ENCODE data around the gene OPRD1.

The OPRD1 gene

GRCh38 chr1:28887419-28887834 lies 75.5 kb downstream of the OPRD1 start:
- no peak for DNase-seq

DNA sequence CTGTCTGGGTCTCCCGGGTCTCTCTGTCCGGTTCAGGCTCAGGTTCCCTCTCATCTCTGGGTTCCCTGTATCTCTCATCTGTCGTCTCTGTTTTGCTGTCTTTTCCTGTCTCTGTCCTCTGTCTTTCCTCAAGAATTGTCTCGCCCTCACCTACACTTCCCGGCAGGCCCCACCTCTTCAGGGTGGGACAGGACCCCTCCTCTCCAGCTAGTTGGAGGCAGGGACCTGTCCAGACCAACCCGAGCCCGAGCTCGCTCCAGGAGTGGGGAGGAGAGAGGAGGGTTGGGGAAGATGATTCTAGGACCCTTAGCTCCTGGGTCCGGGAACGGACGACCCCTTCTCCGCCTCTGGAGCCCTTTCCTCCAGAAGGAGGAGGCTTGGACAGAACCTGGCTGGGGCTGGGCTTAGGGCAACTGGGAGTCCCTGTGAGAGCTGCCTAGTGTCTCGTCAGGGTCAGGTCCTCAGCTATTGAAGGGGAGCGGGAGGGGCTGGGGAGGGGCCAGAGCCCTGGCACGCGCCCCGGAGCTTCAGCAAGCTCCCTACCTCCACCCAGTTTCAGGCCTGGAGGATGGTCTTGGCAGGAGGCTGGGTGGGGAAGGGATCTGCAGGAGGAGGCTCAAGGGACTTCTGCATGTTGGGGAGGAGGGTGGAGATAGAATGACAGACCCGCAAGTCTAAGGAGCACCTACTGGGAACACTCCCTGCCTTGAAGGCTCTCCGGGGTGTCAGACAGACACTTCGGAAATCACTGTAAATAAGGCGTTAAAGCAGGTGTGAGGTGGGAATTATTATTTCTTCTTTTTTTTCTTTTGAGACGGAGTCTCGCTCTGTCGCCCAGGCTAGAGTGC lies 76.1 kb downstream of the OPRD1 start:
- no peak for DNase-seq

DNA sequence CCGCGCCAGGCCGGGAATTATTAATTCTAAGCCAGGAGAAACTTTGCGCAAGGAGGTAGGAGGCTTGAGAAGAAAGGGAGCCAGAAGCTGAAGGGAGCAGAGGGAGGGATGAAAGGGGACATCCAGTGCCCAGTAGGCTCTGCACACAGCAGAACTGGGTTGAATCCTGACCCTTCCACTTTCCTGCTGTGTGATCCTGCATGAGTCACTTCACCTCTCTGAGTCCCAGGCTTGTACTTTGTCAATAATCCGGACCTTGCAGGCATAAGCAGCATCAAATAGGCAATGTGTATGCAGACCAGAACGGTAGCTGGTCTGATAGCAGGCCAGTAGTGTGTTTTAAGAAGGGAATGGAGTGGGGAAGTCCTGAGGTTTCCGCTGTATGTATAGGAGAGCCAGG lies 76.9 kb downstream of the OPRD1 start:
- DNase-seq, result no peak

GRCh38 chr1:28889357-28889756 lies 77.4 kb downstream of the OPRD1 start:
- DNase-seq, result no peak

DNA sequence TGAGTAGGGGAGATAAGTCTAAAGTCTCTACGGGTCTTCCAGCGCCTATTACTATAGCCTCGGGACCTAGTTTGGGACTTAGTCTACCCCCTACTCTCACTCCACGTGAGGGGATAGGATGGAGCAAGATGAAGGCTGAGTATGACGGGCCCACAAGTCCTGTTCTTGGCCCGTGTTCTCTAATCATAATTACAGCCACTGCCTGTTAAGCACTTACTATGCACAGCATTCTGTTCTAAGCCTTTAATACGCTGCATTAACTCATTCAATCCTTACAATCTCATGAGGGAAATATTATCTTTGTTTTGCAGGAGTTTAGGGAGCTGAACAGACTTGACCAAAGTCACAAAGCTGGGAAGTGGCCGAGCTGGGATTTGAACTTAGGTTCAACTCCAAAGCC lies 78.5 kb downstream of the OPRD1 start:
- no peak for DNase-seq

DNA sequence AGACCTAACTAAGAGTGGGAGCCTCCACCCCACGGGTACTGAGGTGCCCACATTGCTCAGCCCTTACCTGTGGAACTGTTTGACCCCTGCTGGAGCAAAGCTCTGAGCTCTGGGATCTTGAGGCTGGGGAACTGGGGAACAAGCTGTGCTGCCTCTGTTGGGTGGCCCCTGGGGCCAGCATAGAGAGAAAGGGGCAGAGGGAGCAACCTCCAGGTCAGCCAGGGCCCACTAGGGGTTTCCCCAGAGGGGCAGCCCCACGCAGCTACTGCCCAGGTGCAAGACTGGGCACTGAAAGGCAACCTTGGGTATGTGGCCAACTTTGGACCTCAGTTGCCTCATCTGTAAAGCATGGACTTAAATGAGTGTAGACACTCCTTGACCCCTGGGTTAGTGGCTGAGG lies 78.9 kb downstream of the OPRD1 start:
- no peak for DNase-seq

DNA sequence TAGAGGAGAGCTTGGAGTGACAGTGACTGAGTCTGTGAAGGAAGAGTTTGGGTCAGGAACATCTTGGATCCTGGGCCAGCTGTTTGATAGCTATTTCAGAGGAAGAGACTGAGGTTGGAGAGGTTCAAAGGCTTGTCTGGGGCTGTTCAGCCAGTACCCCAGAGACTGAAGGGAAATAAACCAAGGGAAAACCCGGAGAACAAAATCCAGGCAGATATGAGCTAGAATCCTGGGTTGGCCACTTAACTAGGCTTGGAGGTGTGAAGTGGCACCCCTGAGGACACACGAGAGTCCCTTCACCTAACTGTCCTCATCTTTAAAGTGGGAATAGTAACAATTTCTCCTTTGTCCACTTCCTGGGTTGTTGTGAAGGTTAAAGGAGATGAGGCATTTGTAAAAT lies 79.3 kb downstream of the OPRD1 start:
- no peak for DNase-seq

GRCh38 chr1:28893403-28894102 lies 81.6 kb downstream of the OPRD1 start:
- DNase-seq, result no peak

- DNase-seq, result no peak
Measured at GRCh38 chr1:28894785-28895184, 82.8 kb downstream of the OPRD1 start.

DNA sequence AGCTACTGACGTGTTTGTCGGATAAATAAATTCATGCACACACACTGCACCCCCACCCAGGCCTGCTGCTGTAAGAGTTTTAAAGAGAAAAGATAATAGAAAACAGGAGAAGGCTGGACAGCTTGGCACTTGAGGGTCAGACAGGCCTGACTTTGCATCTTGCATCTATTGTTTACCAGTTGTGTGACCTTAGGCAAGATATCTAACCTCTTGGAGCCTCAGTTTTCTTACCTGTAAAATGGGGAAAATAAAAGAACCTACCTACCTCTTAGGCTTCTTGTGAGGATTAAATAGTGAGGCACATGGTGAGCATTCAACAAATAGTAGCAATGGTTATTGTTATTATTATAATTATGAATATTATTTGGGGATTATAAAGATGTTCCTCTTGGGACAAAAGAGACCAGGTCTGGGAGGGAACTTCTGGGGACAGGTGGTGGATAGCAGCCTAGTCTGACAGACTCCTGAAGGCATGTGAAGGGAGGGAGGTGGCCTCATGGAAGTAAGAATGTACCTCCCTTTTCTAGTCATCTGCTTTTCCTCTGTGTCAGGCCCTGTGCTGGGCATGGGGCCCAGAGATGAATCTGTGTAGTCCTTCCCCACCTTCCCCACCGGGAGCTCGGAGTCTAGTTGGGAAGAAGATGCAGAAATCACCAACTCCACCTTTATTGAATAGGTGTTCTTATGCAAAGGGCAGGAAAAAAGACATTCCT lies 84.1 kb downstream of the OPRD1 start:
- DNase-seq, result no peak

DNA sequence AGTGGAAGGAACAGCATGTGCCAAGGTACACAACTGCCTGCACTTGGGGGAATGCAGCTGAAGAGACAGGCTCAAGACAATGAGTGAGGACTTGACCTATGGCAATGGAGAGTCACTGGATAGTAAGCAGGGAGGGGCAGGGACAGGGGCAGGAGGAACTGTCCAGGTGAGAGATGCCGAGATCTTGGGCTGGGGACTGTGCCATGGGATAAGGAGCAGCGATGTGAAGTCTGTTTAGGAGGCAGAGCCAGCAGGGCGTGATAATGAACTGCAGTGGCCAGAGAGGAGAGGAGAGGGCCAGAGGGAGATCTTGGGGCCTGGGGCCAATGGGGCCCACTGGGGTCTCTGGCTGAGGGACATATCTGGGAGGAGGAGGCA lies 84.6 kb downstream of the OPRD1 start:
- no peak for DNase-seq

DNA sequence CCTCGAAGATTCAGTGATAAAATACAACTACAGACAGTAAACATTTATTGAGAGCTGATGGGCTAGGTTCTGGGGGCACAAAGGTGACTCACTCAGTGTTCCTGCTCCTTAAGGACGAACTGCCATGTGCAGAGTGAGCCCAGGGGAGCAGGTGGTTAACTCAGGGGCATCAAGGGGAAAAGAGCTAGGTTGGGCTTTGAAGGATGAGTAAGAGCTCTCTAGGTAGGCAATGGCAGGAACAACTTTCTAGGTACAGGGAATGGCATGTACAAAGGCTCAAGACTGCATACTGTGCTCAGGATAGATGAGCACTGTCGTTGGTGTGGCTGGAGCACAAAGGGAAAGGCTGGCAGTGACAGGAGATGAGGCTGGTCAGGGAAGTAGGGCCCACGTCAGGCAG lies 85.8 kb downstream of the OPRD1 start:
- no peak for DNase-seq

DNA sequence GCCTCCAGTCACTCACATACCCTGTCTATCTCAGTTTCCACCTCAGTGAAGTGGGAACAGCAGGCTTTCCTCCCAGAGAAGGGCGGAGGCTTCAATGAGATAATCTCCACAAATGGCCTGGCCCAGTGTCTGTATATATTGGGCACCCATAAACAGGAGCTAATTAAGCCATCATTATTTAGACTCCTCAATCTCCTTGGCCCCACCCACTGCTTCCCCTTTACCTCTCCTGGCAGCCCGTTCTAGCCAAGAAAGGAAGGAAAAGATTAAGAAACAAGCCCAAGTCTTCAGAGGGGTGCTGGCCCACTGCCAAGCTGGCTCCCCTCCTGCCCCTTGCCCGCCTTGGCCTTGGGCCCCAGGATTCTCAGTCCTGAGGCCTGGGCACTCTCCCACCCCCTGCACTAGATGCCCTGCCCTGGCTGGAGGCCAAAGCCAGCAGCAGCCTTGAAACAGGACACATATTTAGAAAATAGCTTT lies 86.5 kb downstream of the OPRD1 start:
- no peak for DNase-seq

DNA sequence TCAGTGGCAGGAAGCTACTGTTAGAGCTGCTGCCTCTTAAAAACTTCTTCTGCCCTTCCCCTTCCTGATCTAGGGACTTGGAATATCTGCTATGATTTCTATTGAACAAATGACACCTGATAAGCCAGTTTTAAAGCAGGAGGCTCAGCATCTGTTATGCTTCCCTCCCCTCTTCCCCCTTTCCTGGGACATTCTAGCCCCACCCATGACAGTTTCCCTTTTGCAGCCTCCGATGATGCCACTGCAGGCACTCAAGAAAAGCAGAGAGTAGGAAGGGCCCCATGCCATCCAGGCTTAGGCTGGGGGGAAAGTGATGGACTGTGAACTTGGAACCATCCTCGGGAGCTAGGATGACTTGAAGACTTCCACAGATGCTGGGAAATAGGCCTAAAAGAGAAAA lies 87.3 kb downstream of the OPRD1 start:
- no peak for DNase-seq

DNA sequence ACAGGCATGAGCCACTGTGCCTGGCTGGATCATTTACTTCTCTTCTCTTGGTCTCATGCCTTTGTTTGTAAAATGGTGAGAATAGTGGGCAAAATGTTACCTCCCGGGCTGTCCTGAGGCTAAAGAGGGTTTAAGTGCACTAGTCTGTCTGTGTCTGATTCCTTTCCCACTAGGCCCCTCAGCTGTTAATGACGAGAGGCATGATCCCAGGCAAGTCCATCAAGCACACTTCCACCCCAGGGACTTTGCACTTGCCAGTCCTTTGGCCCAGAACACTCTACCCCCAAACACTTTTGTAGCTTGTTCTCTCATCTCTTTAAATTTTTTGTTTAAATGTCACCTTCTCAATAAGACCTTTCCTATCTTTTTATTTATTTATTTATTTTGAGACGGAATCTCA lies 88.6 kb downstream of the OPRD1 start:
- no peak for DNase-seq

- DNase-seq, result no peak
Measured at GRCh38 chr1:28902738-28903137, 90.8 kb downstream of the OPRD1 start.

DNA sequence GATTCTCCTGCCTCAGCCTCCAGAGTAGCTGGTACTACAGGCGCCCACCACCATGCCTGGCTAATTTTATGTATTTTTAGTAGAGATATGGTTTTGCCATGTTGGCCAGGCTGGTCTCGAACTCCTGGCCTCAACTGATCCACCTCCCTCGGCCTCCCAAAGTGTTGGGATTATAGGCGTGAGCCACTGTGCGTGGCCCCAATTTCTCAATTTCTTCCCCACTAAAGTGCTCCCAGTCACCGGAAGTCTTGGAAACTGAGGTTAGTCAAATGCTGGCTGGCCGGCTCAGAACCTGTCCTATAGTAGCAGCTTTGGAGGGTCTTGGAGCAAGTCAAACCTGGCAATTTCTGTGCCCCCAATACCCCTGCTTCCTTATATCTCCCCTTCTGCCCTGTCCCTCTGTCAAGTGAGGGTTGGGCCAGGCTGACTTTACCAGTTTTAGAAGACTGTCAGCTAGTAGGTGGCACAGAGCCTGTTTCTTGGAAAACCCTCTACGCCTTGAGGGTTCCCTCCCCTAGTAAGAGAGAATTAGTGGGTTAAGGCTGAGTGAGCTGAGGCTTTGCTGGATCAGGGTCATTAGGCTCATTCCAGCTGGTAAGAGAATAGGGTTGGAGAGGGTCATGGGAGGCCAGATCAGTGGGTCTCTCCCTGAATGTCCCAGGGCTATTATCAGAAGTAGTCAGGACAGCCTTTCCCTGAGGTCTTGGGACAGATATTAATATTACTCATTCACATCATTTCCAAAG lies 94.1 kb downstream of the OPRD1 start:
- no peak for DNase-seq

DNA sequence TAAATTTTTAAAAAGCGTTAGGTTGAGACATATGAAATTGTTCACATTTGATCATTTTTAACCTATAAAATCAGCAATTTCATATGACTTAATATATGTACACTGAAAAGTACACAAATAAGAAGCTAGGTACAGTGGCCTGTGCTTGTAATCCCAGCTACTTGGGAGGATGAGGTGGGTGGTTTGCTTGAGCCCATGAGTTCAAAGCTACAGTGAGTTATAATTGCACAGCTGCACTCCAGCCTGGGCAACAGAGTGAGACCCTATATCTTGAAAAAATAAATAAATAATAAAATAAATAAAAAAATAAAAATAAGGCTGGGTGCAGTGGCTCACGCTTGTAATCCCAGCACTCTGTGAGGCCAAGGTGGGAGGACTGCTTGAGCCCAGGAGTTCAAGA lies 97.2 kb downstream of the OPRD1 start:
- no peak for DNase-seq

DNA sequence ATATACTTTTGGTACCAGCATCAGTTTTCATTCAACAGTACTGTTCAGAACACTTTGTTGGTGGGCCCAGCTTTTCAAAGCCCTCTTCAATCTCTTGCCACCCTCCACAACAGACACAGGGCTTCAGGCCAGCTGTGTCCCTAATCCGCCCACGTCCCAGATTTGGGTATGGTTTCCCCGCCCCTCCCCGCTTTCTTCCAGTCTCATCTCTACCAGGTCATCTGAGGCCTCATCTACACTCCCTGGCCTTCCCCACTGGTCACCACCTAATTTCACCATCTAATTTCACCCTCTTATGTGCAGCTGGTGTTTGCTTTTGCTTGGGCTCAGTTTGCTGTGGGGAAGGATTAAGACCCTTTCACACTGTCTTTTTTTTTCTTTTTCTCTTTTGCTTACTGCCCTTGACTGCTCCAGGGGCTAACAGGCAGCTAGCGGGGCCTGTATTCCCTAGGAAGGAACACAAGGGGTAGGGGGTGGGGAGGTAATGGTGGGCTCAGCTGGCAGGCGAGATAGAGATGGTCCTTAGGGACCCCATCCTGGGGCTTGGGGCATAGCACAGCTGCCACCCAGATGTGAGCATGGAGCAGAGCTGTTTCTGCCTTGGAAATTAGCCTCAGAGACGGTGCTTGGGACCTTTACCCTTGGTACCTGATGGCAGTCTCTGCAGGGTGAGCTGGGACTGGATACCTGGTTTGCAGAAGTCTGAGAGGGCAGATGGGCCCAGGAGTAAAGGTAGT lies 98.6 kb downstream of the OPRD1 start:
- no peak for DNase-seq

- DNase-seq, result no peak
Measured at GRCh38 chr1:28913786-28914227, 101.8 kb downstream of the OPRD1 start.

DNA sequence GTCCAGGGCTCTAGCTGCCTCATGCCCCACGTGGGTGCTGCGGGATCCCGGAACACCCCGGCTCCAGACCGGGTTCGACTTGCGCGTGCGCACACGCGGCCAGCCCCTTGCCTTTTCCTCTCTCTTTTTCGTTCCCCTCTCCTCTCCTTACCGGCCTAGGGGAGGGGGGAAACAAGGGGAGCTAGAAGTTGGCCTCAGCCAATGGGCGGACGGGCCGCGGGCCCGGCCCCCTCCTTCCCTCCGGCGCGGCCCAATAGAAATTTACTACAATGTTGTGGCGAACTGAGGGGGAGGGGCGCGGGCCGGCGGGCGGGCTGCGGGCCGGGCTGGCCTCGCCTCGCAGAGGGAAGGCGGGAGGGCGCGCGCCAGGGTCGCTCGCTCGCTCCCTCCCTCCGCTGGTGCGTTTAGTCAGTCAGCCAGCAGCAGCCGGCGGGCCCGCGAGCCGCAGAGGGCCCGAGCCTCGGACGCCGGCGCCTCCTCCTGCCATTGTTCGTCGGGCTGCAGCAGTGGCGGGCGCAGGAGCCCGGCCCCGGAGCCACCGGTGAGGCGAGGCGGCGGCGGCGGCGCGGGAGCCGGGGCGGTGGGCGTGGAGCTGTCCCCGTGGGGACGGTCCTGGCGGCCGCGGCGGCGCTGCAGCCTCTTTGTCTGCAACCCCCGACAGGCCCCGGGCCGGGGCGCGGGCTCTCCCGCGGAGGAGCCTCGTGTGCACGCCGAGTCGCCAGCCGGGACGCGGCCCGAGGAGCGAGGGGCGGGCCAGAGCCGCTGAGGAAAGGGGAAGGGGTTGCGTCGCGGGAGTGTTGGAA lies 102.5 kb downstream of the OPRD1 start, which contains the start of gene EPB41:
TSS of gene EPB41 (plus strand) at position 342 of the 803 bp plus-strand sequence. CDS start 72,869 bp downstream, outside the sequence.
- DNase-seq, result peak; percentile 98
